SK-N-DZ (cell line): ENCODE measurements around the gene TRIP12.
"Not testable (repeated sequence)": the region's sequence is repeated elsewhere in the genome, so short reads cannot be mapped to it uniquely, and the experiment has no call there.

Experiments
- DNase-seq: peaks from one replicate; pipeline ENCODE4 v3.0.0-alpha.2; 2015; ENCODE audit warnings: low spot score

TRIP12 gene

DNA sequence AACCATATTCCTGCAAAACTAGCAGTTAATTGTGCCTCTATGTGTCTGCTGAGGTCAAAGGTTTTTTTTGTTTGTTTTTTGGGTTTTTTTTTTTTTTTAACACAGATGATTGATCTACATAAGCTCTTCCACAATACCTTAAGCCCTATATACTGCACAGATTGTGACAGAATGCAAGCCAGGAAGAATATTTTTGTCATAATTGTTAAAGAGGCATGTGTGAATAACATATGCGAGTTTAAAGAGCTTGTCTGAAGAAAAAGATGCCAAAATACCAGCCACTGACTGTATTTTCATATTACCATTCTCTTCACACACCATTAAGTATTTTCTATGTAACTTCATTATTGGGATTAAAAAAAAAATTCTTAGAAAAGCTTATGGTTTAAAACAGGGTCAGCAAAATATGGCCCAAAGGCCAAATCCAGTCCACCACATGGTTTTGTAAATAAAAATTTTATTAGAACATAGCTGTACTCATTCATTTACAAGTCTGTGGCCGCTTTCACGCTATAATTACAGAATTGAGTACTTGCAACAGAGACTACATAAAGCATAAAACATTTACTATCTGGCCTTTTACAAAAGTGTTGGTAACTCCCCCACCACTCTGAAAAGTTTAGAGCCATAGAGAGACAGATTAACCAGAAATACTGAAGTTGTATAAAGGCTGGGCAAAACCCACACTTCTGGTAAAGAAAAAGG, 89.9 kb downstream of the TRIP12 start:
- DNase-seq, result no peak

DNA sequence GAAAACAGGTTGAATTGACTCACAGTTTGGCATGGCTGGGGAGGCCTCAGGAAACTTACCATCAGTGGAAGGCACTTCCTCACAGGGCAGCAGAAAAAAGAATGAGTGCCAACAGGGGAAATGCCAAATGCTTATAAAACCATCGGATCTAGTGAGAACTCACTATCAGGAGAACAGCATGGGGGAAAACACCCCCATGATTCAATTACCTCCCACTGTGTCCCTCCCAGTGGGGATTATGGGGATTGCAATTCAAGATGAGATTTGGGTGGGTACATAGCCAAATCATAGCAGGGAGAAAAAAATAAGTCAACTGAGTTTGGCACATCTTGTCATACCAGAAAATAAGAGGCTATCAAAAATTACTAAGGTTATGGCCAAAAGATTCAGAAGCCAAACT, 96.3 kb downstream of the TRIP12 start:
- DNase-seq, result no peak

DNA sequence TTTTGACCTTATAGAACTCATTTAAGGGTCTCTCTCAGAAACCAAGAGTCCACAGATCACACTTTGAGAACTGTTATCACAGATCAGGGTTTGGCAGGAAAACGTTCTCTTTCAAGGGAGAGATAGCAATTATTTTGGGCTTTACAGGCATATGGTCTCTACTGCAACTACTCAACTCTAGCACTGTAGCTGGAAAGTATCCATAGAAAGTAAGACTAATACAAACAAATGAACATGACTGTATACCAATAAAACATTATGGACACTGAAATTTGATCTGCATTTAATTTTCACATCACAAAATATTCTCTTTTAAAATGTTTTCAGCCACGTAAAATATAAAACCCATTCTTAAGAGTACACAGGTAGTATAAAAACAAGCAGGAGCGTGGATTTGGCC, 100.5 kb downstream of the TRIP12 start:
- no peak for DNase-seq

DNA sequence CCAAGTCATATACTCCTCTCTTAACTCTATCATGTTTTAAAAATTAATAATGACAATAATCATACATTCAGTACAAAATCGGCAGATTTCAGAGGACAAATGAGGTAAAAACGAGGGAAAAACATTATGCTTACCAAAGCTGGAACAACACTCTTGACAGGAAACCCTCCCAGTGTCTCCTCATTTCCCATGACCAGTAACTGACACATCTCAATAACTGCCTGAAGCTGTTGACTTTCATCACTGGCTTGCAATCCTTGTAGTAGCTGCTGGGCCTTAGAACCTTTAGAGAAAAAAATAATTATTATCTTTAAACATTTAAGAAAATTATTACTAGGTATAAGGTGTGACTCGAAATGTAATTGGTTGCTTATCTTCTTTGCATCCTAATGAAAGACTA, 103.6 kb downstream of the TRIP12 start:
- no peak for DNase-seq

DNA sequence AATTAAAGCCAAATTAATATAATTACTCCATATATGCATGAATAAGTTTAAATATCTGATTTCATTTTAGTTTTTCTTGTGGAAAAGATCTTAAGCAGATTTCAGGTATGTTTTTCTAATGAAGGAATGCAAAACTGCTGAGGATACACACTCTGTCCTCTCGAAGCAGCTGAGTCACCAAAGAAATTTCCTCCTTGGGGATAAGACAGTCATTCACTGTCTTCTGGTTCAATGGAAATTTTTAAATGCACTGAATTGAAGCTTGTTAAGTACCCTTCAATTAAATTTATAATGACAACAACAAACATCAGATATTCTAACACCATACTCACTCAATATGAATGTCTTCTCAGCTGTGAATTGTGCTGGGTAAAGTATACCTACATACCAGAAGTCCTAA, 106.0 kb downstream of the TRIP12 start:
- no peak for DNase-seq

DNA sequence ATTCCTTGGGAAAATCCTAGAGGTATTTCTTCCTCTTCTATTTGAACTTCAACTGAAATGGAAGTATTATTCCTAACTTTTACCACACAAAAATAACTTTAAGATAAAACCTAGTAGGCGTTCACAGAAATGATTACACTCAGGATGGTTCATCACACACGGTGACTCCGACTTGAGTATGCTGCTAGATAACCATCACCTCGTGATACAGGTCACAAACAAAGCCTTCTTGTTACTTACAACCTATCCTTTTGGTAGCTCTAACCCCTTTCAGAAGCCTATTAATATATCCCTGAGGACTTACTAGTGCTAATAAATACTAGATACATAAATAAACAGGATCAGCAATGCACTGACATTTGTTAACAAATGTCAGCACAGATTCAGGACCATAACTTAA, 106.5 kb downstream of the TRIP12 start:
- no peak for DNase-seq

DNA sequence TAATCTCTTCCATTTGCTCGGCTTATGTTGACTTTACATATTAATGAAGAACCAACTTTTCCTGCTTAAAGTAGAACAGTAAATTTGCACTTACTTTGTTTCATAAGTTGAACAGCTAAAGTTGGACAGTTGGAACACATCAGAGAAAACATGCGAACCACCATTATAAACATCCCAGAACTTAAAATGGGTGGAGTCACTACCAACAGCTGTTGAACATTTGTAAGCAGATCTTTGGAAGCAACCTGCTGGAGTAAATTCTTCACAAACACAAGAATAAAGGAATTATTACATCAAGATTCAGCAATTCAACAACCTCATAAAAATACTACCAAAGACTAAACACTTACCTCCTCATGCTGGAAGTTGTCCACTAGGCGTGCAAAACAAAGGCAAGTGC, 111.0 kb downstream of the TRIP12 start:
- DNase-seq, result no peak

DNA sequence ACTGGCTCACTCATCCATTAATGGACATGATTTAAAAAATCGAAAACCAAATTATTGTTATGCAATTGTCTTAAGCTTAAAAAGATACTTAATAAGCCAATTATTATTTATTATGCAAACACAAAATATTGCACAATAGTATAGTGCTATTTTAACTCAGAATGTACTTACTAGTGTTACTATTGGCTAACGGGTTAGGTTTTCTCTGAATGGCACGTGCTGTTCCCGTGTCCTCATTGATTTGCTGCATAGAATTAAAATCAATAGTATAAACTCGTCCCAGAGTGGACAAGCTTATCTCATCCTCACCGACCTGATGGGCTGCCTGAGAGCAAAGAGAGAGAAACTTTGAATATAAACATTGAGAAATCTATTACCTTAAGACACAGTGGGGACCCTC, 116.2 kb downstream of the TRIP12 start:
- DNase-seq, result no peak

DNA sequence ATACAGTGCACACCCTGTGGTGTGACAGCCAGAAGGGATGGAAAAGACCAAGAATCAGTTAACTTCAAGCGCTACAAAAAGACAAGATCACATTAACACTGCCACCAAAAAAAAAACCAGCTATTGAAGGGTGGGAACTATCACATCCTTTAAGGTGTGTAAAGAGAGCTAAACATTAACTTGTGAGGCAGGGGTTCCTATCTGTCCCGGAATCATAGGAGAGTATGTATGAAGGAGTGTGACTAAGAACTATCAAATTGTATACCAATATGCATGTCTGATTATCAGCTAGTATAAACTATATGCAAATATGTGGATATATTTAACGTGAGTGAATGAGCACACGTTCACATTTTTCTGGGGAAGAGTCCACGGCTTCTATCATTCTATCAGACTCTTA, 119.0 kb downstream of the TRIP12 start:
- DNase-seq, result no peak

DNA sequence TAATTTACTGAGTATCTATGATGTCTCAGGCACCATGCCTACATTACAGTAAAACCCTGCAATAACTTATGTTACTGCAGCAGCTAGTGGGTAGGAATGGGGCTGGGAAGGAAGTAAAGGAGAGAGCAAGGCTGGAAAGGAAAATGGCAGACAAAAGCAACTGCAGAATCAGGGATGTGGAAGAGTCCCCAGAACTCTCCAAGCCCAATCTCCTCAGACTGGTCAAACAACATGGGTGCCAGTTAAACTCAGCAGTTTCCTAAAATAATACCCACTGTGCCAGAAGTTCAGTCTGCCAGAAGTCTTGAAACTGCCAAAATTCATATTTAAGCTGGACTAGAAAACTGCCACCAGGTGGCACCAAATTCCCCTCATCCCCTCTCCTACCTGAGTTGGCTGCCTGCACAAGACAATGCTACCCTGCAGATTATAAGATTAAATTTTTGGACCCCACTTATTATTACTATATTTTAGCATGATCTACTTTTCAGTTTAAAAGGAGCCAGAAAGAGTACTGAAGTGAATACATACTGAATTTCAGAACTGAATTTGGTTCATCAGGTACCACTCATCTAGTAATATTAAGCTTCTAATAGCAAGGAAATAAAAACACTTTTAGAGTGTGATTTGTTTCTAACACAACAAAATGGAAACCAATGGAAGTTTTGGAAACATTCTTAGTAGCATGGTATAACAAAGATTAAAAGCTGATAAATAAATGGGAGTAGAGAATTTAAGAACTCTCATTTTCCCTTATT, 120.6 kb downstream of the TRIP12 start:
- DNase-seq, result peak; percentile 43

DNA sequence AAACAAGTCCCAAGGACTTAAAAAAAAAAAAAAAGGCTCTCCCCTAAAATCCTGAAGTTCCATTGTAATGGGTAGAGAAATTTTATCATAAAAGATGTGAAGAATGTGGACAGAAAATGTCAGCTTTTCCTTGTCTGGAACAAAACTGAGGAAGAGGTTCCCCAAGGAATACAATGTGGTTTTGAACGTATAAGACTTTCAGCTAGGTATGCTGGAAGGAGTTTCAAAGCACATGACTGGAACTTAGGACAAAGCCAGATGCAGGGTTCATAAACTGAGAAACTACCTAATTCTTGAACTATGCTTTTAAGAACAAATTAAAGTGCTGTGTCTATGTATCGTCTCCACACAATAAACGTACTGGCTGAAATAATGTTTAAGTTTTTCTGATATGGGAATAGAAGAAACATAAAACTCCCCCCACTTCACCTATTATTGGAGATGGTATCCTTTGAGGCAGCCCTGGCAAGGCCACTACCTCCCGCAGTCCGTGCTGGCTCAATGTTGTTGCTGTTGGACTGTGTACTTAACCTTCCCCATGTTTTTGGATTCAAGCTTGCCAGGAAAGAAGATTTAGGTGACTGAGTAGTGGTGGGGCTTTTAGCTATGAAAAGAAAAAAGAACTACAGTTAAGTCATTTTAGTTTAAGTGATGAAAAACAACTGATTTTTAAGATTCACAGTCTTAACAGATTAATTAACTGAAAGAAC, 123.2 kb downstream of the TRIP12 start:
- no peak for DNase-seq

DNA sequence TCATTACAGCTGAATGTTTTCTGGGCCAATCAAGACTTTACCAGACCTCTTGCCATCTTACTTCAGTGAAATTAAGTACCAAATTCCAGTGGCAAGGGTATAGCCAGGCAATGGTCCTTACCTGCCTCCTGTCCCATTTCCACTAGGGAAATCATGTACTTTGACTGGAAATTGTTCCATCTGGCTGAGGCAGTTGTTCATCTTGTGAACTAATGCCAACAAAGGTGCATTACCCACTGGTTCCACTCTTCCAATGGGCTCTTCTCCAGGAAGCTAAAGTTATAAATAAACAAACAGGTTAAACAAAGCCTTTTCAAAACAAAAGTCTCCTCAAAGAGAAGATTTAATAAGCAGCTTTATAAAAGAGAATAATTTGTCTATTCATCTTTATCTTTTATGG, 126.8 kb downstream of the TRIP12 start:
- no peak for DNase-seq

DNA sequence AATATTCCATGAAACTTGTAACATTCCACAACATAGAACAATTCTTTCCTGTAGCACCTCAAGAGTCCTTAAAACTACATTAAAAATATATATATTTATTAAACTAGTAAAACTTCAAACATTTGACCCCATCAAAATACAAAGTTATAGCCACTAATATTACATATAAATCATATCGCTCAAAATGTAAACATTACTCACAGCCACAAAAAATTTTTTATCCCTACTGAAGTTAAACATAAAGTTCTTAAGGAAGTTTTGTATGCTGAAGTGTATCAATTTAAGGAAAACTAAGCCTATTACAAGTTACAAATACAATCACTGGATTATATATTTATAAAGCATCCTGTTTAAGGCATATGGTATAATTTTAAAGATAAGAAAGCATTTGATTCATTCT, 127.2 kb downstream of the TRIP12 start:
- no peak for DNase-seq

DNA sequence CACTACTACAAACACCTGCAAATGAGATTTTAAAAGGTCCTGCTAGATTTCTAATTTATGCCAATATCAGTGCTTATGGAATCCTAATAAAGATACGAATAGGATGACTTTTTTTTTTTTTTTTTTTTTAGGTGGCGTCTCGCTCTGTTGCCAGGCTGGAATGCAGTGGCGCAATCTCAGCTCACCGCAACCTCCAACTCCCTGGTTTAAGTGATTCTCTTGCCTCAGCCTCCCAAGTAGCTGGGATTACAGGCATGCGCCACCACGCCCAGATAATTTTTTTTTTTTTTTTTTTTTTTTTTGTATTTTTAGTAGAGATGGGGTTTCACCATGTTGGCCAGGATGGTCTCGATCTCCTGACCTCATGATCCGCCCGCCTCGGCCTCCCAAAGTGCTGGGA, 135.5 kb downstream of the TRIP12 start:
- DNase-seq, result not testable (repeated sequence)

DNA sequence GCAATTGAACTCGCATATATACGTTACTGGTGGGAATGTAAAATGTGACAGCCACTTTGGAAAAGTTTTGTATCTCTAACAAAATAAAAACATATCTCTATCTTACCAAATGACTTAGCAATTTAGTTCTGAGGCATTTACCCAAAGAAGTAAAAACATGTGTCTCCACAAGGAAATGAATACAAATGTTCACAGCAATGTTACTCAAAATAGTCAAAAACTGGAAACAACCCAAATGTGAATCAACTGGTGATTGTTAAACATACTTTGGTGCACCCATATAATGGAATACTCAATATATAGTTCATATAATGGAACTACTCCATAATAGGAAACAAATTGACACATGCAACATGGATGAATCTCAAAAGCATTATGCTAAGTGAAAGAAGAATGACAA, 137.0 kb downstream of the TRIP12 start:
- no peak for DNase-seq

DNA sequence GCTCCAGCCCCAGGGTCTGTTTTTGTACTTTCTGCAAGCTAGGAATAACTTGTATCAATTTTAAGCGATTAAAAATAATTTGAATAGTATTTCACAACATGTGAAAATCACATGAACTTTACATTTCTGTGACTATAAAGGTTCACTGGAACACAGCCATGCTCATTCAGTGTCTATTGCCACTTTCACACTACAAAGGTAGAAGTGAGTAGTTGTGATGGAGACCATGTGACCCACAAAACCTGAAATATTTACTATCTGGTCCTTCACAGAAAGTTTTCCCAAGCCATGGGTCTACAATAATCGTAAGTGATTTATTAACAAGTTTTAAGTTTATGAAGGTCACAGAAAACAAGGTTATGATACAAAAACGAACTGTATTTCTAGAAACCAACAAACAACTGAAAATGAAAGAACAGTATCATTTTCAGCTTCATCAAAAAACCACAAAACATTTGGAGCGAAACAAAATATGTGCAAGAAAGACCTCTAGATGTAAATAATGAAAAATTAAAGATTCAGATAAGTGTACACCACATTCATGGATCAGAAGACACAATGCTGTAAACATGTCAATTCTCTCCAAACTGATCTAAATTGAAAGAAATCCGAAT, 138.6 kb downstream of the TRIP12 start:
- DNase-seq, result no peak

DNA sequence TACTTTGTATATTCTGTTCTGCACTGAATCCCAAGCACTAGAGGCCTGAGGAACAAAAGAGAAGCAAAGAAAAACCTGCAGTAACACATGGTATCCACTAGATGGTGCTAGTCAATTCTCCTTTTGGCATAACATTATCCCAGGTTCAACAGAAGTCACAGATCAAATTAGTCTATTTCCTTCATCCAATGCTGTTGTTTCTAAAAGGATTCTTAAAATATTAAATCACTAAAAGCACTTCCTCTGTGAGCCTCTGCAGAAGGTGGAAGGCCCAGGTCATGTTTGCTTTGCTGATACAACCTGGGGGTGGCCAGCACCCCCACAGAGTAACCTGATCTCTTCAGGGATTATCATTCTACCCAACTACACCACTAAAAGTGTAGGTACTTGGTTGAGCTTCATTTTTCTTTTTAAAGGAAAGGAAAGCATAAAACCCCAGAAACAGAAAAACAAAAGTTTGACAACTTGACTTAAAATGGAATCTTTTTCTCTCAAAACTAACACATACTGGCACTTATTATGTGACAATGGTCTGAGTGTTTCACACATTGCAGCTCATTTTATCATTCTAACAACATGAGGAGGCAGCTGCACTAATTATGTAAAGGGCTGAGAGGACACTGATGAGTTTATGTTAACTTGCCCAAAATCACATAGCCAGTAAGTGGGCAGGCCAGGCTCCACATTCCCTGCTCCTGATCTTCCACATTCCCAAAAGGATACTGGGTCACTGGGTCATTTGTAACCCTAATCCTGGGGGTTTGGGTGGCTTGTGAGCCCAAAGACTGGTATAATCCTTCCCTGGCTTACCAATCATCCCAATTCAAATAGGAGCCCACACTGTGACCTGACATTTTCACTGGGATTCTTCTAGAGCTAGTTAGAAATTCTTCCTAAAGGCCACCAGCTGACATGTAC, 140.7 kb downstream of the TRIP12 start:
- DNase-seq, result peak; percentile 35

DNA sequence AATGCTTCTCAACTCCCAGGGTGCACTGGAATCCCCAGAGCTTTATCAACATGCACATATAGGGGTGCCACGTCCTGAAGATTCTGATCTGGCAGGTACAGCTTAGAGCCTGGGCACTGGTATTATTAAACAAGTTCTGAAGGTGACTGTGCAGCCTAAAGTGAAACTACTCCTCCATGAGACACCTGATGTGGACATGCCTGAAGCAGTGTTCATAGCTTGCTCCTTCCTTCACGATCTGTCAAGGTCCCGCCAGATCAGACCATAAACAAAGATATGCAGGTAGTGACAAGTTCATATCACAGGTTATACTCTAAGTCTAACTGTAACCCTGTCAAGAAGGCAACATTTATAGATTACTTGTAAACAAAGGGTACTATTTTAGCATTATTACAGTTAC, 142.2 kb downstream of the TRIP12 start:
- DNase-seq, result no peak

DNA sequence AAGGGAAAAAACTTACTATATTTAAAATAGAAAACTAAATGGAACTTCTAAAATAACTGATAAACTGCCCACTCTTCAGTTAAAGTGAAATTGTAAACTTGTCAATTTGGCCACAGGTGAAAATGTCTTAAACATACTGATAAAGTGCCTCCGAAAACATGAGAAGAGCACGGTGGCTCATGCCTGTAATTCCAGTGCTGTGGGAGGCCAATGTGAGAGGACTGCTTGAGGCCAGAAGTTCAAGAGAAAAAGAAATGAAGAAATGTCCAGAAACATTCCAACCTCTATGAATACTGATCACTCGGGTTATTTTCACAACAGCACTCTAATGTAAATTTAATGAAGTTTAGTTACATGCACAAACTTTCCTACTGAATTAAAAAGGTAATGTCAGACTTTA, 144.1 kb downstream of the TRIP12 start:
- no peak for DNase-seq

DNA sequence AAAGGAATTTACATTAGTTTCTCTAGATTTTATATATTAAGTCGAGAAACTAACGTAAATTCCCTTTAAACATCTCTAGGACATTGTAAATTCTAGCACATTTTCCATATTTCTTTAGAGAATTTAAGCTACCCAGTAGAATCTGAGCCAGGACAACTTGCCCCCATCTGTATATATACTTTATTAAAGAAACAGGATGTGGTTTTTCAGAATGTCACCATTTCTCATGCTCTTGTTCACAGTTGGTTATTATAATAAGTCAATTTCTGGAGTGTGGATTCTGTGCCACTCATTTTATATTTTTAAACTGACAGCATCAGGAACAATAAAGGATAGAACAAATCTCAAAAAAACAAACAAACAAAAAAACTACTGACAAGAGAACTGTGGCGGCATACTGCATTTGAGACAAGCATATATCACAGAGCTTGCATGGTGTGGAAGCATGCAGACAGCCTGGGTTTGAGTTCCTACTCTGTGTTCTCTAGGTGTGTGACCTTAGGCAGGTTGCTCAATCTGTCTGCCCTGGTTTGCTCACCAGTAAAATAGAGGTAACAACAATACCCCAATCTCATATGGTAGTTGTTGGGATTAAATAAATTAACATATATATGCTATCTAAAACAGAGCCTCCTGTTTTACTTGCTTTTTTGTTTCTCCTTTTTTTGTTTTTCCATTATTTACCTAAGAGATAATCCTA, 146.0 kb downstream of the TRIP12 start:
- no peak for DNase-seq

DNA sequence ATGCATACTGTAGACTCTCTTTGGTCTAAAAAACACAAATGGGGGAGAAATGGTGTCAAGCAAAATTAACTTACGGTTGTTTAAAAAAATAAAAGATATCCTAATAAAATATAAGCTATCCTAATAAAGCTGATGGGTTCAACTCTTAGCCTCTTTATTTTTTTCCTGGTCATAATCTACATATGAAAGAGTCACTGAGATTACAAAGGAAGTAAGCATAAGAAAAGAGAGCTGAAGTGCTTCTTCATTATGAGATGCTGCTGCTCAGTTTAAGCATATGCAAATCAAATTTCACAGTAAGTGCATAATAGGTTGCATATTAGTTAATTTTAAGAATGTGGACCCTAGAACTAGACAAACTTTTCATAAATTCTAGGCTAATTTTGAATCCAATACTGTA, 147.6 kb downstream of the TRIP12 start:
- no peak for DNase-seq
